Measurements from ENCODE around the gene ANLN. TPM values are rescaled to one million over a fixed set of nuclear protein-coding genes. Genes with fewer than 3 reads are reported as not detected.

The ANLN gene
- total RNA-seq, 1 donor from 2014 or later = 17.8 TPM

GRCh38 chr7:36438211-36438610 is 48.5 kb downstream of the ANLN start:
- no peaks in the 10 kb centered on the region for H3K9me3 Mint-ChIP-seq (ENCODE audit: unreplicated experiment)

GRCh38 chr7:36439624-36440023 is 50.0 kb downstream of the ANLN start:
- H3K9me3 Mint-ChIP-seq (ENCODE audit: unreplicated experiment) = no peaks in the 10 kb centered on the region
- TF ChIP-seq CTCF (IDR thresholded peaks at IDR 0.05; ENCODE audit: unreplicated experiment) = no peak
- H3K4me1 Mint-ChIP-seq (ENCODE audit: unreplicated experiment) = no peaks in the 10 kb centered on the region
- H3K27me3 Mint-ChIP-seq (ENCODE audit: unreplicated experiment) = no peaks in the 10 kb centered on the region
- H3K4me3 Mint-ChIP-seq (ENCODE audit: unreplicated experiment) = no peak overlapping the region
- H3K27ac Mint-ChIP-seq (ENCODE audit: unreplicated experiment) = no peak overlapping the region
- no peak for DNase-seq (ENCODE audit: low spot score)
- no peaks in the 10 kb centered on the region for H3K36me3 Mint-ChIP-seq (ENCODE audit: low read depth, unreplicated experiment)

More at GRCh38 chr7:36438211-36438610, 48.5 kb downstream of the ANLN start:
- Mint-ChIP-seq H3K4me1 (ENCODE audit: unreplicated experiment) (no peaks in the 10 kb centered on the region), H3K27me3 (ENCODE audit: unreplicated experiment) (peaks cover 2% of the 10 kb centered on the region), H3K4me3 (ENCODE audit: unreplicated experiment) (no peak overlapping the region), H3K36me3 (ENCODE audit: low read depth, unreplicated experiment) (no peaks in the 10 kb centered on the region), H3K27ac (ENCODE audit: unreplicated experiment) (no peak overlapping the region)
- no peak for DNase-seq (ENCODE audit: low spot score)
- TF ChIP-seq CTCF (IDR thresholded peaks at IDR 0.05; ENCODE audit: unreplicated experiment) = no peak

GRCh38 chr7:36440880-36441279 is 51.2 kb downstream of the ANLN start:
- Mint-ChIP-seq H3K36me3 (ENCODE audit: low read depth, unreplicated experiment) (no peaks in the 10 kb centered on the region), H3K4me3 (ENCODE audit: unreplicated experiment) (no peak overlapping the region), H3K27me3 (ENCODE audit: unreplicated experiment) (no peaks in the 10 kb centered on the region), H3K27ac (ENCODE audit: unreplicated experiment) (no peak overlapping the region), H3K9me3 (ENCODE audit: unreplicated experiment) (no peaks in the 10 kb centered on the region), H3K4me1 (ENCODE audit: unreplicated experiment) (no peaks in the 10 kb centered on the region)
- no peak for DNase-seq (ENCODE audit: low spot score)
- peak; percentile 35 for TF ChIP-seq CTCF (IDR thresholded peaks at IDR 0.05; ENCODE audit: unreplicated experiment)

GRCh38 chr7:36441344-36442022 is 51.8 kb downstream of the ANLN start:
- DNase-seq (ENCODE audit: low spot score) = no peak
- Mint-ChIP-seq H3K4me1 (ENCODE audit: unreplicated experiment) (no peaks in the 10 kb centered on the region), H3K27me3 (ENCODE audit: unreplicated experiment) (no peaks in the 10 kb centered on the region), H3K9me3 (ENCODE audit: unreplicated experiment) (no peaks in the 10 kb centered on the region), H3K36me3 (ENCODE audit: low read depth, unreplicated experiment) (no peaks in the 10 kb centered on the region), H3K4me3 (ENCODE audit: unreplicated experiment) (no peak overlapping the region), H3K27ac (ENCODE audit: unreplicated experiment) (no peak overlapping the region)
- TF ChIP-seq CTCF (IDR thresholded peaks at IDR 0.05; ENCODE audit: unreplicated experiment) = no peak

GRCh38 chr7:36448781-36449379 is 59.2 kb downstream of the ANLN start:
- H3K4me1 Mint-ChIP-seq (ENCODE audit: unreplicated experiment) = no peaks in the 10 kb centered on the region
- H3K27ac Mint-ChIP-seq (ENCODE audit: unreplicated experiment) = no peak overlapping the region
- no peak for TF ChIP-seq CTCF (IDR thresholded peaks at IDR 0.05; ENCODE audit: unreplicated experiment)
- H3K27me3 Mint-ChIP-seq (ENCODE audit: unreplicated experiment) = no peaks in the 10 kb centered on the region
- no peaks in the 10 kb centered on the region for H3K9me3 Mint-ChIP-seq (ENCODE audit: unreplicated experiment)
- no peaks in the 10 kb centered on the region for H3K36me3 Mint-ChIP-seq (ENCODE audit: low read depth, unreplicated experiment)
- no peak for DNase-seq (ENCODE audit: low spot score)
- no peak overlapping the region for H3K4me3 Mint-ChIP-seq (ENCODE audit: unreplicated experiment)
